SK-N-SH (cell line): ENCODE results near the gene DIP2A. TPM values are rescaled to one million over a fixed set of nuclear protein-coding genes. Genes with fewer than 3 reads are reported as not detected.

ENCODE experiments used
- CTCF ChIA-PET: fragments of 300-600, 350-600 bp; formaldehyde crosslinking; extraction: SDS; loops from one replicate; lab custom pipeline; 2021; lab: Yijun Ruan, JAX
- POLR2A ChIA-PET: fragments of 350-600 bp; sonication (Branson Sonifier 250); formaldehyde crosslinking; extraction: SDS; loops from one replicate; lab custom pipeline; 2020; ENCODE audit warnings: antibody characterized with exemption, inconsistent platforms; lab: Yijun Ruan, JAX
- DNase-seq: peaks from one replicate; pipeline ENCODE4 v3.0.0; 2012
- H2AFZ ChIP-seq: fragments of 200-600 bp; sonication (generic); 2 replicates; pipeline ENCODE4 v1.8.1; 2016; ENCODE audit warnings: antibody characterized with exemption, mild to moderate bottlenecking, low read depth
- H3F3A ChIP-seq: fragments of 200-600 bp; sonication (generic); replicated peaks from 2 replicates; pipeline ENCODE3; 2016; ENCODE audit warnings: antibody characterized with exemption, mild to moderate bottlenecking; ENCODE audit not compliant: insufficient read depth
- H3K27ac ChIP-seq, 2 experiments: fragments of 200-500 bp in 1 of 2; fragments of 200-600 bp in 1 of 2; sonication (Bioruptor generic) in 1 of 2; sonication (generic), shearing (Covaris generic) in 1 of 2; 2 replicates each; pipeline versions ENCODE4 v1.5.1 to v1.6.1; 2014 to 2016; ENCODE audit warnings: low read depth in 2 of 2, inconsistent platforms in 1 of 2, low read length in 1 of 2, mild to moderate bottlenecking in 1 of 2, mixed read lengths in 1 of 2
- H3K27me3 ChIP-seq: fragments of 200-600 bp; sonication (generic), shearing (Covaris generic); 2 replicates; pipeline ENCODE4 v1.6.1; 2016; ENCODE audit warnings: mixed run types; ENCODE audit not compliant: insufficient read depth
- H3K36me3 ChIP-seq, 2 experiments: fragments of 200-500 bp in 1 of 2; fragments of 200-600 bp in 1 of 2; sonication (Bioruptor generic) in 1 of 2; sonication (generic) in 1 of 2; replicated peaks in 1 of 2; 2 replicates each; pipeline versions ENCODE3 to v1.5.1; 2014 to 2016; ENCODE audit warnings: low read length in 1 of 2, mild to moderate bottlenecking in 1 of 2; ENCODE audit not compliant: insufficient read depth in 2 of 2, control insufficient read depth in 1 of 2
- H3K4me1 ChIP-seq, 2 experiments: fragments of 200-500 bp in 1 of 2; fragments of 200-600 bp in 1 of 2; sonication (Bioruptor generic) in 1 of 2; sonication (generic), shearing (Covaris generic) in 1 of 2; 2 replicates each; pipeline versions ENCODE4 v1.5.1 to v1.6.1; 2014 to 2016; ENCODE audit warnings: low read depth in 1 of 2, low read length in 1 of 2, mixed run types in 1 of 2; ENCODE audit not compliant: insufficient read depth in 2 of 2, control insufficient read depth in 1 of 2
- H3K4me2 ChIP-seq: fragments of 200-600 bp; sonication (generic), shearing (Covaris generic); 2 replicates; pipeline ENCODE4 v1.6.1; 2017; ENCODE audit warnings: mixed run types
- H3K4me3 ChIP-seq, 2 experiments: fragments of 200-500 bp in 1 of 2; fragments of 200-600 bp in 1 of 2; sonication (Bioruptor generic) in 1 of 2; sonication (generic), shearing (Covaris generic) in 1 of 2; 2 replicates each; pipeline versions ENCODE4 v1.5.1 to v1.8.1; 2014 to 2016; ENCODE audit warnings: low read depth in 2 of 2, inconsistent platforms in 1 of 2, low read length in 1 of 2, mild to moderate bottlenecking in 1 of 2, mixed read lengths in 1 of 2, moderate library complexity in 1 of 2
- H3K79me2 ChIP-seq: fragments of 200-600 bp; sonication (generic); 2 replicates; pipeline ENCODE4 v1.8.1; 2017; ENCODE audit warnings: mild to moderate bottlenecking; ENCODE audit not compliant: insufficient read depth
- H3K9ac ChIP-seq: fragments of 200-600 bp; sonication (generic); 2 replicates; pipeline ENCODE4 v1.6.1; 2017; ENCODE audit warnings: mixed run types
- H3K9me2 ChIP-seq: fragments of 200-600 bp; sonication (generic); 2 replicates; pipeline ENCODE4 v1.6.1; 2017; ENCODE audit warnings: mixed run types
- H3K9me3 ChIP-seq: fragments of 200-600 bp; sonication (generic); 2 replicates; pipeline ENCODE4 v1.6.1; 2017; ENCODE audit warnings: mixed run types, mild to moderate bottlenecking, moderate library complexity
- H4K20me1 ChIP-seq: fragments of 200-600 bp; sonication (generic); 2 replicates; pipeline ENCODE4 v1.6.1; 2017; ENCODE audit warnings: mild to moderate bottlenecking, mixed run types; ENCODE audit not compliant: insufficient read depth
- CTCF ChIP-seq: fragments of 200-600 bp; sonication (generic); IDR thresholded peaks from 2 replicates; pipeline ENCODE4 v1.6.1; 2017; ENCODE audit warnings: antibody characterized with exemption, mild to moderate bottlenecking, moderate library complexity
- EP300 ChIP-seq, 2 experiments: IDR thresholded peaks; 2 replicates each; pipeline versions ENCODE4 v1.4.0 to v1.6.1; 2012; ENCODE audit warnings: borderline replicate concordance in 1 of 2, low read depth in 1 of 2, low read length in 1 of 2
- FOSL2 ChIP-seq: IDR thresholded peaks from 2 replicates; pipeline ENCODE4 v1.4.0; 2012; ENCODE audit warnings: low read depth, mild to moderate bottlenecking, moderate library complexity, borderline replicate concordance
- FOXJ3 ChIP-seq: sonication (generic); formaldehyde crosslinking; IDR thresholded peaks from 2 replicates; pipeline ENCODE4 v1.5.1; 2020; ENCODE audit warnings: mild to moderate bottlenecking, missing genetic modification reagents
- FOXM1 ChIP-seq: IDR thresholded peaks from 2 replicates; pipeline ENCODE4 v1.4.0; 2012; ENCODE audit warnings: low read depth, mild to moderate bottlenecking
- GATA2 ChIP-seq: sonication (generic); formaldehyde crosslinking; IDR thresholded peaks from 2 replicates; pipeline ENCODE4 v1.5.0; 2020; ENCODE audit warnings: mild to moderate bottlenecking, missing genetic modification reagents
- MAX ChIP-seq: IDR thresholded peaks from 2 replicates; pipeline ENCODE4 v1.4.0; 2012; ENCODE audit warnings: low read depth
- MEF2A ChIP-seq: IDR thresholded peaks from 2 replicates; pipeline ENCODE4 v1.4.0; 2012; ENCODE audit warnings: low read depth, borderline replicate concordance
- MXI1 ChIP-seq: IDR thresholded peaks from 2 replicates; pipeline ENCODE4 v1.6.1; 2012; ENCODE audit warnings: mild to moderate bottlenecking, low read depth, low read length, improper control_type of control experiment
- NFIC ChIP-seq: IDR thresholded peaks from 2 replicates; pipeline ENCODE4 v1.4.0; 2012; ENCODE audit warnings: borderline replicate concordance
- NRF1 ChIP-seq: IDR thresholded peaks from 2 replicates; pipeline ENCODE4 v1.6.1; 2012; ENCODE audit warnings: low read depth, mild to moderate bottlenecking, low read length
- POLR2AphosphoS5 ChIP-seq: IDR thresholded peaks from 2 replicates; pipeline ENCODE4 v1.6.1; 2012; ENCODE audit warnings: low read depth, low read length
- RFX5 ChIP-seq: IDR thresholded peaks from 2 replicates; pipeline ENCODE4 v1.6.1; 2012; ENCODE audit warnings: mild to moderate bottlenecking, improper control_type of control experiment, low read length
- RXRA ChIP-seq: IDR thresholded peaks from 2 replicates; pipeline ENCODE4 v1.4.0; 2012; ENCODE audit warnings: low read depth, mild to moderate bottlenecking, borderline replicate concordance
- SIN3A ChIP-seq: IDR thresholded peaks from 2 replicates; pipeline ENCODE4 v1.6.1; 2012; ENCODE audit warnings: low read depth, mild to moderate bottlenecking, low read length, moderate library complexity, borderline replicate concordance
- TAF1 ChIP-seq: IDR thresholded peaks from 2 replicates; pipeline ENCODE4 v1.6.1; 2012; ENCODE audit warnings: low read depth, mild to moderate bottlenecking, low read length, moderate library complexity, borderline replicate concordance
- TCF12 ChIP-seq: IDR thresholded peaks from 2 replicates; pipeline ENCODE4 v1.4.0; 2012
- ZBTB33 ChIP-seq: IDR thresholded peaks from 2 replicates; pipeline ENCODE4 v1.4.0; 2012; ENCODE audit warnings: low read depth, borderline replicate concordance
- WGBS: methylation state at CpG from one replicate; pipeline ENCODE4 v1.1.6; 2017; ENCODE audit warnings: low lambda C conversion rate; 5-methylcytosine and 5-hydroxymethylcytosine counted together
- polyA plus RNA-seq, 3 experiments: library from polyadenylated mRNA; depleted of rRNA; stranded (reverse); fragments of >200 nt; gene quantifications; 2 replicates each; pipeline ENCODE4 v1.2.3, GENCODE V29; 2012

The DIP2A gene
- polyA plus RNA-seq, 1 of the 3 experiments (the other 2 are of a cell fraction) = 26.9 TPM

GRCh38 chr21:46474382-46474781 is 15.7 kb downstream of the DIP2A start:
- POLR2A ChIA-PET = no interaction called here
- CTCF ChIA-PET = interaction anchor here (0.9 kb wide), 1 partner anchor 9 kb away, joined by 3 read pairs; no protein-coding TSS in a partner anchor

More at GRCh38 chr21:46474382-46474781, 15.7 kb downstream of the DIP2A start:
- Histone ChIP-seq H3K4me3 (no peak overlapping the region), H3K4me2 (no peak overlapping the region), H3K9me2 (no peaks in the 10 kb centered on the region), H4K20me1 (0 out of 2 replicates have a peak, but pooled peaks cover 8% of the 10 kb centered on the region), H2AFZ (no peak overlapping the region), H3F3A (no peaks in the 10 kb centered on the region), H3K9ac (no peak overlapping the region), H3K27ac (no peak overlapping the region), H3K79me2 (peaks cover 94% of the 10 kb centered on the region), H3K27me3 (no peaks in the 10 kb centered on the region), H3K4me1 (peaks cover 0 to 4% of the 10 kb centered on the region in 2 experiments; a peak in 2 of 4 replicates), H3K9me3 (no peaks in the 10 kb centered on the region), H3K36me3 (peaks cover 0 to 13% of the 10 kb centered on the region in 2 experiments)
- 91% methylated on average over 2 of the region's 2 CpGs for WGBS
- no peak for DNase-seq
- TF ChIP-seq GATA2 (CRISPR knock-in tag) = no peak
- no peak for TF ChIP-seq CTCF
- no peak for TF ChIP-seq RFX5
- TF ChIP-seq RXRA = no peak
- TF ChIP-seq TCF12 = no peak
- no peak for TF ChIP-seq MEF2A
- no peak for TF ChIP-seq SIN3A
- TF ChIP-seq NFIC = no peak
- TF ChIP-seq ZBTB33 = no peak
- no peak for TF ChIP-seq MAX
- TF ChIP-seq MXI1 = no peak
- no peak for TF ChIP-seq FOSL2
- no peak for TF ChIP-seq POLR2AphosphoS5
- TF ChIP-seq TAF1 = no peak
- no peak for TF ChIP-seq FOXM1
- no peak for TF ChIP-seq FOXJ3 (CRISPR knock-in tag)
- TF ChIP-seq EP300 (IDR thresholded peaks at IDR 0.05; ENCODE audit: borderline replicate concordance in 1 of 2, low read depth in 1 of 2, low read length in 1 of 2) = no peak
- no peak for TF ChIP-seq NRF1
